ENCODE data around the gene NEK5.
A peak's percentile ranks its signal among the peaks of the same experiment; 100 is the strongest.

The NEK5 gene

GRCh38 chr13:52130641-52131040 is 1.8 kb upstream of the NEK5 start:
- TF ChIP-seq, protein P1, sequence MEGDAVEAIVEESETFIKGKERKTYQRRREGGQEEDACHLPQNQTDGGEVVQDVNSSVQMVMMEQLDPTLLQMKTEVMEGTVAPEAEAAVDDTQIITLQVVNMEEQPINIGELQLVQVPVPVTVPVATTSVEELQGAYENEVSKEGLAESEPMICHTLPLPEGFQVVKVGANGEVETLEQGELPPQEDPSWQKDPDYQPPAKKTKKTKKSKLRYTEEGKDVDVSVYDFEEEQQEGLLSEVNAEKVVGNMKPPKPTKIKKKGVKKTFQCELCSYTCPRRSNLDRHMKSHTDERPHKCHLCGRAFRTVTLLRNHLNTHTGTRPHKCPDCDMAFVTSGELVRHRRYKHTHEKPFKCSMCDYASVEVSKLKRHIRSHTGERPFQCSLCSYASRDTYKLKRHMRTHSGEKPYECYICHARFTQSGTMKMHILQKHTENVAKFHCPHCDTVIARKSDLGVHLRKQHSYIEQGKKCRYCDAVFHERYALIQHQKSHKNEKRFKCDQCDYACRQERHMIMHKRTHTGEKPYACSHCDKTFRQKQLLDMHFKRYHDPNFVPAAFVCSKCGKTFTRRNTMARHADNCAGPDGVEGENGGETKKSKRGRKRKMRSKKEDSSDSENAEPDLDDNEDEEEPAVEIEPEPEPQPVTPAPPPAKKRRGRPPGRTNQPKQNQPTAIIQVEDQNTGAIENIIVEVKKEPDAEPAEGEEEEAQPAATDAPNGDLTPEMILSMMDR (conservative IDR thresholded peaks at IDR 0.05; ENCODE audit: low read depth, low read length): no peak
- no peak for DNase-seq (ENCODE audit: low read depth)
- H3K4me3 ChIP-seq (ENCODE audit: low read depth, low read length): no peak overlapping the region

DNA sequence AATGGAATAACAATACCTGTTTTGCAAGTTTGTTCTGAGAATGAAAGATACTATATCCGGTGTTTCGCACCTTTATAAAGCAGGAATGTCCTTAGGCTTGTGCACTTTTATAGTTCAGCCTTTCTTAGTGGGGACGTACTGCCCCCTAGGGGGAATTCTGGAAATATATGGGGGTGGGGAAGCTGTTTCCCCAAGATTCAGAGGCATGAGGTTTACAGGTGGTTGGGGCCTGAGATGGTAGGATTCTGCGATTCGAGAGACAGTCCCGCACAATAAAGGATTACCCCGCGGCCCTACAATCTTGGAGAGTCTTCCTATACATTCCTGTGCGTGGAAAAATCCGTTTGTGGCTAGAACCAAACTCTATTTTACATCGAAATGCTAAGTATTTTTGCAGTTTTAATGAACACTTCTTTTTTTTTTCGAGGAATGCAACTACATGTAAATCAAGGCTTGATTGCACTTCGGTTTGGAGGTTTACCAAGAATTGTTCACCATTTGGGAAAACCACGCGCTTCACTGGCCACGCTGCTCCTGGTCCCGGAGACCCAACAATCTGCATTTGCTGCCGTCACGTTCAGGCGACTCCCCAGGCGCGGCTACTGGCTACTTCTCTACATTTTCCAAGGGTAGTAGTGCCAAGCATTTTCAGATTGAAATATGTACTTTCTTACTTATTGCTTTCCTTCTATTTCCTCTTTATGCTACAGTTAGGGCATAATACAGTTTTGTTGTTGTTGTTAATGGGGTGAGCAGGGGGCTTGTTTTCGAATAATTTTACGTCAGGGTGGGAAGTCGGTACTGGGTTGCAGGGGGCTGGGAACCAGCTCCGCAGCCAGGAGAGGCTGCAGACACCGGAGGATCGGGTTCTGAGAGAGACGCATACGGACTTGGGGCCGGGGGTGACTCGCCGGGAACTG is 830 bp downstream of the NEK5 start:
- TF ChIP-seq, protein P1 (conservative IDR thresholded peaks at IDR 0.05; ENCODE audit: low read depth, low read length): peak; percentile 89
- peak; percentile 75 for DNase-seq (ENCODE audit: low read depth)

GRCh38 chr13:52127378-52127777 is 1.5 kb downstream of the NEK5 start:
- TF ChIP-seq, protein P1 (conservative IDR thresholded peaks at IDR 0.05; ENCODE audit: low read depth, low read length): no peak
- DNase-seq (ENCODE audit: low read depth): no peak
- H3K4me3 ChIP-seq (ENCODE audit: low read depth, low read length): no peak overlapping the region

More for the DNA sequence above, 830 bp downstream of the NEK5 start:
- peak overlapping the region; percentile 68 for H3K4me3 ChIP-seq (ENCODE audit: low read depth, low read length)

- TF ChIP-seq, protein P1 (conservative IDR thresholded peaks at IDR 0.05; ENCODE audit: low read depth, low read length): no peak
- no peak for DNase-seq (ENCODE audit: low read depth)
- no peak overlapping the region for H3K4me3 ChIP-seq (ENCODE audit: low read depth, low read length)
Observed at GRCh38 chr13:52125547-52125946, 3.3 kb downstream of the NEK5 start.

- TF ChIP-seq, protein P1 (conservative IDR thresholded peaks at IDR 0.05; ENCODE audit: low read depth, low read length): no peak
- DNase-seq (ENCODE audit: low read depth): no peak
- no peak overlapping the region for H3K4me3 ChIP-seq (ENCODE audit: low read depth, low read length)
Observed at GRCh38 chr13:52118595-52118994, 10.3 kb downstream of the NEK5 start.

DNA sequence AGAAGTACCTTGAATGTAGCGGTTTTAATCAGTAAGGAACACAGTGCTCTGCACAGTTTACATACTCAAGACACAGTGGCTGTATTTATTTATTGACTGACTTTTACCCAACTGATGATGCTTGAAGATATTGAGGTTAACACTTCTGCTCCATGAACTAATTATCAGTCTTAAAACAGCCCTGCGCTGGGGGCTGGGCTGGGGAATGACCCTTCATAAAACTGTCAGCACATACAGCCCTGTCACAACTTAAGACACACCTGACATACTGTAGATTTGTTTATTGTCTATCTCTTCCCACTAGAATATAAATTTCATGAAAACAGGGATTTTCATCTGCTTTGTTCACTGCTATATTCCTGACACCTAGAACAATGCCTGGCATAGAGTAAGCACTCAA is 10.8 kb downstream of the NEK5 start:
- DNase-seq (ENCODE audit: low read depth): no peak
- TF ChIP-seq, protein P1 (conservative IDR thresholded peaks at IDR 0.05; ENCODE audit: low read depth, low read length): no peak
- H3K4me3 ChIP-seq (ENCODE audit: low read depth, low read length): no peak overlapping the region

GRCh38 chr13:52112591-52112990 is 16.3 kb downstream of the NEK5 start:
- DNase-seq (ENCODE audit: low read depth): no peak
- TF ChIP-seq, protein P1 (conservative IDR thresholded peaks at IDR 0.05; ENCODE audit: low read depth, low read length): no peak
- no peak overlapping the region for H3K4me3 ChIP-seq (ENCODE audit: low read depth, low read length)

Measured in choroid plexus epithelial cell (primary cell).